Subcutaneous adipose tissue (tissue), 4 donors: ENCODE results near the gene MGAT1. TPM values are rescaled to one million over a fixed set of nuclear protein-coding genes. Genes with fewer than 3 reads are reported as not detected.

ENCODE experiments used
- total RNA-seq, 4 donors: library from RNA; depleted of rRNA; stranded (reverse); fragments of >200 nt; gene quantifications; one replicate each; pipeline ENCODE4 v1.1.0, GENCODE V29; 2016
- TF ChIP-seq, protein P1 (sequence below): fragments of 450-650 bp; IDR thresholded peaks from one replicate; pipeline ENCODE4 v1.5.1; 2016; ENCODE audit warnings: low read depth, mild to moderate bottlenecking, control low read depth, antibody characterized with exemption, moderate library complexity

The MGAT1 gene
- total RNA-seq, 4 donors from 2014 or later: 165 to 345 (median 230) TPM

DNA sequence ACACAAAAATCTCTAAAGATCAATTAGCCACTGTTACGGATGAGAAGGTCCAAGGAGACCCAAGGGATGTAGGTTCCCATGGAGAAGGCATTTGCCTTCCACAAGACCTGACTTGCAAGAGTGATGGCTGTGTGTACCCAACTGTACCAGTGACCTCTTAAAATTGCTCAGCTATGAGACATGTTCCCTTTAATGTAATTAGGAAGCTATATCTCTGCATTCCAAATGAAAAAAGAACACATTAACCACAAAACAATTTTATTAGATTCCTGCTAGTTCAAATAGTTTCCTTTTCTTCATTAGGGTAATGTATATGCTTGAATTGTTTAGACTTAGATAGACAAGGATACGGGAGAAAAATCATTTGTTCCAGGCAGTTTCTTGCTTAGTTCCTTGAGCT, 66.1 kb downstream of the MGAT1 start:
- TF ChIP-seq, protein P1, sequence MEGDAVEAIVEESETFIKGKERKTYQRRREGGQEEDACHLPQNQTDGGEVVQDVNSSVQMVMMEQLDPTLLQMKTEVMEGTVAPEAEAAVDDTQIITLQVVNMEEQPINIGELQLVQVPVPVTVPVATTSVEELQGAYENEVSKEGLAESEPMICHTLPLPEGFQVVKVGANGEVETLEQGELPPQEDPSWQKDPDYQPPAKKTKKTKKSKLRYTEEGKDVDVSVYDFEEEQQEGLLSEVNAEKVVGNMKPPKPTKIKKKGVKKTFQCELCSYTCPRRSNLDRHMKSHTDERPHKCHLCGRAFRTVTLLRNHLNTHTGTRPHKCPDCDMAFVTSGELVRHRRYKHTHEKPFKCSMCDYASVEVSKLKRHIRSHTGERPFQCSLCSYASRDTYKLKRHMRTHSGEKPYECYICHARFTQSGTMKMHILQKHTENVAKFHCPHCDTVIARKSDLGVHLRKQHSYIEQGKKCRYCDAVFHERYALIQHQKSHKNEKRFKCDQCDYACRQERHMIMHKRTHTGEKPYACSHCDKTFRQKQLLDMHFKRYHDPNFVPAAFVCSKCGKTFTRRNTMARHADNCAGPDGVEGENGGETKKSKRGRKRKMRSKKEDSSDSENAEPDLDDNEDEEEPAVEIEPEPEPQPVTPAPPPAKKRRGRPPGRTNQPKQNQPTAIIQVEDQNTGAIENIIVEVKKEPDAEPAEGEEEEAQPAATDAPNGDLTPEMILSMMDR: no peak

Other genes with a start within 250 kb of the MGAT1 start
- not detected for gene SCGB3A1, start 211.3 kb downstream of the MGAT1 start, total RNA-seq
- 10 to 100 TPM in 2 of 4 donors, 1 to 10 TPM in 2; 3.1 to 47.5 (median 8.0) TPM for gene FLT4, start 153.2 kb downstream of the MGAT1 start, total RNA-seq
- gene OR2Y1, start 62.7 kb downstream of the MGAT1 start, total RNA-seq: not detected
- 10 to 100 TPM; 12.7 to 31.8 (median 14.6) TPM for gene ZFP62, start 58.5 kb upstream of the MGAT1 start, total RNA-seq
- gene BTNL8, start 96.4 kb upstream of the MGAT1 start, total RNA-seq: 1 to 10 TPM in 1 of 4 donors, under 1 TPM in 1, not detected in 2; 0.34 to 4.3 TPM
- under 1 TPM in 1 of 4 donors, not detected in 3; 0.22 TPM for gene BTNL3, start 186.0 kb upstream of the MGAT1 start, total RNA-seq
- 100 to 1,000 TPM in 2 of 4 donors, 10 to 100 TPM in 2; 69.2 to 579 (median 129) TPM for gene BTNL9, start 237.5 kb upstream of the MGAT1 start, total RNA-seq